Subcutaneous abdominal adipose tissue (tissue), 5 donors: ENCODE data around the gene ASB6.

ENCODE experiments used
- H3K27ac ChIP-seq: one replicate; pipeline ENCODE4 v1.7.0; 2013; ENCODE audit warnings: low read depth, mild to moderate bottlenecking, inconsistent platforms, low read length, moderate library complexity
- H3K27me3 ChIP-seq, 5 donors: one replicate each; pipeline ENCODE4 v1.7.0; 2013; ENCODE audit warnings: low read length in 5 of 5, inconsistent platforms in 1 of 5; ENCODE audit not compliant: control insufficient read depth in 5 of 5, insufficient read depth in 4 of 5
- H3K36me3 ChIP-seq, 5 donors: one replicate each; pipeline ENCODE4 v1.7.0; 2013; ENCODE audit warnings: low read length in 5 of 5; ENCODE audit not compliant: control insufficient read depth in 5 of 5, insufficient read depth in 5 of 5
- H3K4me1 ChIP-seq, 5 donors: one replicate each; pipeline ENCODE4 v1.7.0; 2013; ENCODE audit warnings: low read length in 5 of 5, mild to moderate bottlenecking in 3 of 5, moderate library complexity in 1 of 5; ENCODE audit not compliant: control insufficient read depth in 5 of 5, insufficient read depth in 5 of 5
- H3K4me3 ChIP-seq, 5 donors: one replicate each; pipeline ENCODE4 v1.7.0; 2013; ENCODE audit warnings: low read length in 5 of 5, low read depth in 1 of 5
- H3K9ac ChIP-seq, 5 donors: one replicate each; pipeline ENCODE4 v1.7.0; 2013; ENCODE audit warnings: low read length in 5 of 5, mild to moderate bottlenecking in 4 of 5, moderate library complexity in 3 of 5
- H3K9me3 ChIP-seq, 5 donors: one replicate each; pipeline ENCODE4 v1.7.0; 2013; ENCODE audit warnings: low read length in 5 of 5; ENCODE audit not compliant: control insufficient read depth in 5 of 5
- donor health status: healthy.
- donor health status: healthy.
- donor health status: healthy.
- donor health status: healthy.
- donor health status: healthy.

Gene ASB6

GRCh38 chr9:129611307-129611800, 30.6 kb downstream of the ASB6 start:
- H3K27me3 ChIP-seq: peaks cover 0 to 5% (median 0%) of the 10 kb centered on the region in 5 donors
- H3K4me3 ChIP-seq: peak overlapping the region in 2 of 5 donors; percentile 62 to 76
- no peaks in the 10 kb centered on the region for H3K36me3 ChIP-seq
- H3K9ac ChIP-seq: peak overlapping the region in 1 of 5 donors; percentile 63
- no peaks in the 10 kb centered on the region for H3K9me3 ChIP-seq
- H3K27ac ChIP-seq: no peak overlapping the region
- H3K4me1 ChIP-seq: peaks cover 3 to 40% (median 35%) of the 10 kb centered on the region in 5 donors

GRCh38 chr9:129610473-129611306, 31.3 kb downstream of the ASB6 start:
- Histone ChIP-seq H3K9ac (peak overlapping the region in 4 of 5 donors; percentile 61 to 82 (median 72)), H3K27me3 (peaks cover 0 to 5% (median 0%) of the 10 kb centered on the region in 5 donors), H3K4me1 (peaks cover 3 to 42% (median 35%) of the 10 kb centered on the region in 5 donors), H3K4me3 (peak overlapping the region; percentile 60 to 76 (median 62)), H3K27ac (peak overlapping the region; percentile 62), H3K9me3 (no peaks in the 10 kb centered on the region), H3K36me3 (no peaks in the 10 kb centered on the region)

- peaks cover 3 to 42% (median 35%) of the 10 kb centered on the region in 5 donors for H3K4me1 ChIP-seq
- peaks cover 0 to 4% (median 0%) of the 10 kb centered on the region in 5 donors for H3K27me3 ChIP-seq
- H3K9me3 ChIP-seq: no peaks in the 10 kb centered on the region
- H3K36me3 ChIP-seq: no peaks in the 10 kb centered on the region
- H3K4me3 ChIP-seq: peak overlapping the region in 4 of 5 donors; percentile 60 to 76 (median 62)
- peak overlapping the region in 2 of 5 donors; percentile 61 to 82 for H3K9ac ChIP-seq
- H3K27ac ChIP-seq: peak overlapping the region; percentile 62
Measured at GRCh38 chr9:129610213-129610472, 31.8 kb downstream of the ASB6 start.

GRCh38 chr9:129609486-129610212, 32.3 kb downstream of the ASB6 start:
- no peaks in the 10 kb centered on the region for H3K9me3 ChIP-seq

GRCh38 chr9:129608561-129609481, 33.1 kb downstream of the ASB6 start:
- H3K27ac ChIP-seq: no peak overlapping the region

More at GRCh38 chr9:129609486-129610212, 32.3 kb downstream of the ASB6 start:
- Histone ChIP-seq H3K4me3 (peak overlapping the region in 2 of 5 donors; percentile 34 to 39), H3K4me1 (peaks cover 3 to 44% (median 37%) of the 10 kb centered on the region in 5 donors), H3K27ac (peak overlapping the region; percentile 30), H3K36me3 (no peaks in the 10 kb centered on the region), H3K27me3 (peaks cover 0 to 4% (median 0%) of the 10 kb centered on the region in 5 donors), H3K9ac (peak overlapping the region in 3 of 5 donors; percentile 37 to 66 (median 52))

GRCh38 chr9:129607027-129607387, 34.9 kb downstream of the ASB6 start:
- Histone ChIP-seq H3K9me3 (no peaks in the 10 kb centered on the region), H3K27me3 (peaks cover 0 to 4% (median 0%) of the 10 kb centered on the region in 5 donors), H3K4me3 (no peak overlapping the region), H3K27ac (peak overlapping the region; percentile 37), H3K4me1 (peaks cover 3 to 51% (median 39%) of the 10 kb centered on the region in 5 donors), H3K36me3 (no peaks in the 10 kb centered on the region), H3K9ac (peak overlapping the region in 1 of 5 donors; percentile 23)

More at GRCh38 chr9:129608561-129609481, 33.1 kb downstream of the ASB6 start:
- peaks cover 0 to 4% (median 0%) of the 10 kb centered on the region in 5 donors for H3K27me3 ChIP-seq
- H3K36me3 ChIP-seq: no peaks in the 10 kb centered on the region
- no peaks in the 10 kb centered on the region for H3K9me3 ChIP-seq
- H3K4me3 ChIP-seq: no peak overlapping the region
- peaks cover 3 to 45% (median 39%) of the 10 kb centered on the region in 5 donors for H3K4me1 ChIP-seq
- no peak overlapping the region for H3K9ac ChIP-seq

- Histone ChIP-seq H3K27me3 (peaks cover 0 to 4% (median 0%) of the 10 kb centered on the region in 5 donors), H3K27ac (peak overlapping the region; percentile 37), H3K9ac (peak overlapping the region in 1 of 5 donors; percentile 23), H3K4me1 (peaks cover 3 to 51% (median 39%) of the 10 kb centered on the region in 5 donors), H3K9me3 (no peaks in the 10 kb centered on the region), H3K4me3 (no peak overlapping the region), H3K36me3 (no peaks in the 10 kb centered on the region)
Measured at GRCh38 chr9:129606161-129607026, 35.6 kb downstream of the ASB6 start.

GRCh38 chr9:129604766-129605163, 37.2 kb downstream of the ASB6 start:
- peaks cover 0 to 4% (median 0%) of the 10 kb centered on the region in 5 donors for H3K27me3 ChIP-seq
- no peak overlapping the region for H3K27ac ChIP-seq
- no peak overlapping the region for H3K4me3 ChIP-seq

More at GRCh38 chr9:129604766-129605163, 37.2 kb downstream of the ASB6 start:
- H3K9me3 ChIP-seq: no peaks in the 10 kb centered on the region
- H3K9ac ChIP-seq: no peak overlapping the region
- H3K4me1 ChIP-seq: peaks cover 3 to 40% (median 29%) of the 10 kb centered on the region in 5 donors
- no peaks in the 10 kb centered on the region for H3K36me3 ChIP-seq
